Gastrocnemius medialis (tissue), 4 donors: ENCODE data around the gene ZC3H11A.

Source experiments
- POLR2A ChIP-seq, 2 donors: fragments of 450-650 bp; IDR thresholded peaks; one replicate each; pipeline ENCODE4 v1.6.1; 2017; ENCODE audit warnings: antibody characterized with exemption in 2 of 2, mild to moderate bottlenecking in 2 of 2, moderate library complexity in 2 of 2
- TF ChIP-seq, protein P1 (sequence below), 5 experiments: fragments of 450-650 bp in 3 of 5; fragments of 200-600 bp in 2 of 5; sonication (generic) in 2 of 5; IDR thresholded peaks in 4 of 5; conservative IDR thresholded peaks in 1 of 5; 1 replicate in 4 of 5; 2 replicates in 1 of 5; pipeline ENCODE4 v1.5.1; 2016 to 2019; ENCODE audit warnings: antibody characterized with exemption in 5 of 5, mild to moderate bottlenecking in 3 of 5, moderate library complexity in 3 of 5

DNA sequence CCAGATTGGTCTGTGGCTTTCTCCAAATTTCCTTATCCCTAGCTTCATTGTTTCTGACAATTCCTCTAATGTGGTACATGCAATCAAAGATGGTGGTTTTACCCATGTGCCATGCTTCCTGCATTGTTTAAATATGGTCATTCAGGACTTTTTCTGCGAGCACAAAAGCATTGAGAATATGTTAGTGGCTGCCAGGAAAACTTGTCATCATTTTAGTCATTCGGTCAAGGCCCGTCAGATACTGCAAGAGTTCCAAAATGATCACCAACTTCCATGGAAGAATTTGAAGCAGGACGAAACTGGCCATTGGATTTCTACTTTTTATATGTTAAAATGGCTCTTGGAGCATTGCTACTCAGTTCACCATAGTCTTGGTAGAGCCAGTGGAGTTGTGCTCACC, 3.7 kb downstream of the ZC3H11A start:
- TF ChIP-seq POLR2A (IDR thresholded peaks at IDR 0.05), result no peak
- TF ChIP-seq, protein P1, sequence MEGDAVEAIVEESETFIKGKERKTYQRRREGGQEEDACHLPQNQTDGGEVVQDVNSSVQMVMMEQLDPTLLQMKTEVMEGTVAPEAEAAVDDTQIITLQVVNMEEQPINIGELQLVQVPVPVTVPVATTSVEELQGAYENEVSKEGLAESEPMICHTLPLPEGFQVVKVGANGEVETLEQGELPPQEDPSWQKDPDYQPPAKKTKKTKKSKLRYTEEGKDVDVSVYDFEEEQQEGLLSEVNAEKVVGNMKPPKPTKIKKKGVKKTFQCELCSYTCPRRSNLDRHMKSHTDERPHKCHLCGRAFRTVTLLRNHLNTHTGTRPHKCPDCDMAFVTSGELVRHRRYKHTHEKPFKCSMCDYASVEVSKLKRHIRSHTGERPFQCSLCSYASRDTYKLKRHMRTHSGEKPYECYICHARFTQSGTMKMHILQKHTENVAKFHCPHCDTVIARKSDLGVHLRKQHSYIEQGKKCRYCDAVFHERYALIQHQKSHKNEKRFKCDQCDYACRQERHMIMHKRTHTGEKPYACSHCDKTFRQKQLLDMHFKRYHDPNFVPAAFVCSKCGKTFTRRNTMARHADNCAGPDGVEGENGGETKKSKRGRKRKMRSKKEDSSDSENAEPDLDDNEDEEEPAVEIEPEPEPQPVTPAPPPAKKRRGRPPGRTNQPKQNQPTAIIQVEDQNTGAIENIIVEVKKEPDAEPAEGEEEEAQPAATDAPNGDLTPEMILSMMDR (IDR thresholded peaks at IDR 0.05 in 4 of 5, conservative IDR thresholded peaks at IDR 0.05 in 1 of 5), result no peak
